AG09319 (cell line): ENCODE data around the gene BCKDHA.

Source experiments
- DNase-seq: peaks from one replicate; pipeline ENCODE4 v3.0.0-alpha.2; 2010; ENCODE audit warnings: low read depth; ENCODE audit errors: extremely low read depth
- TF ChIP-seq, protein P1 (sequence below): IDR thresholded peaks from 2 replicates; pipeline ENCODE4 v1.5.1; 2011; ENCODE audit warnings: low read depth, mild to moderate bottlenecking, inconsistent platforms, low read length, moderate library complexity

The BCKDHA gene

DNA sequence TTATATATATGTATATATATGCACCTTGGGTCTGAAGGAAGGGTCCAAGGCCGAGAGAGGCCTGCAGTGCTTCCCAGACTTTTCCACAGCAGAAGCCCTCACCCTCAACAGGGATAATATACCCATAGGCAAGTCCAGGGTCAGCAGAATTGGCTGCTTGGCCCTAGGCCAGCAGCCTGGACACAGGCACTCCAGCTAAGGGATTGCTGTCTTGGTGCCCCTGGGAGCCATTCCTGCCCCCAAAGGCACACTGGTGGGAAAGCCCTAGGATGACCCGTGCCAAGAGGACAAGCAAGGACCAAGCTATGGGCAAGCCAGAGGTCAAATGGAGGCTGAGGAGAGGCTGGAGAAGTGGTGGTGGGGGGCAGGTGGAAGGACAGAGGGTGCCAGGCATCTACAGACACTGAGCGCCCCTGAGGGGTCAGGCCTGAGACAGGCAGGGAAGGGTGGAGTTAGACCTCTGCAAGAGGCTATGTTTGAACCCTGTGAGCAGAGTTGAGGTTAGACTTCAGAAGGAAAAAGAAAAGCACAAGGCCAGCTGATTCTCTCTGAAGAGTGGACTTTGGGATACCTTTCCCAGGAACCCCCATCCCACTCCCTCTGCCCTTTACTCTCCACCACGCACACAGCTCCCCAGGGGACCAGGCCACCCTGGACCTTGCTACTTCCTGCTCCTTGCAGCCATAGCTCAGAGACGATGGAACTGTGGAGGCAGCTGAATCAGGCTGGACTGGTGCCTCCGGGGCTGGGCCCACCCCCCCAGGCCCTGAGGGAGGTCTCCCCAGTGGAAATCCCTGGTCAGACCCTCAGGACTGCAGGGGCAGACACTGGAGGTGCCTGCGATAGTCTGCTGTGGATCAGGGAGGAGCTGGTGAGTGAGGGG, 45.1 kb downstream of the BCKDHA start, which contains the start of gene ERICH4:
Gene ERICH4, plus strand, starts transcription at position 684 of the 883 bp plus-strand sequence. Its CDS starts 14 bp downstream, at position 698.
- TF ChIP-seq, protein P1, sequence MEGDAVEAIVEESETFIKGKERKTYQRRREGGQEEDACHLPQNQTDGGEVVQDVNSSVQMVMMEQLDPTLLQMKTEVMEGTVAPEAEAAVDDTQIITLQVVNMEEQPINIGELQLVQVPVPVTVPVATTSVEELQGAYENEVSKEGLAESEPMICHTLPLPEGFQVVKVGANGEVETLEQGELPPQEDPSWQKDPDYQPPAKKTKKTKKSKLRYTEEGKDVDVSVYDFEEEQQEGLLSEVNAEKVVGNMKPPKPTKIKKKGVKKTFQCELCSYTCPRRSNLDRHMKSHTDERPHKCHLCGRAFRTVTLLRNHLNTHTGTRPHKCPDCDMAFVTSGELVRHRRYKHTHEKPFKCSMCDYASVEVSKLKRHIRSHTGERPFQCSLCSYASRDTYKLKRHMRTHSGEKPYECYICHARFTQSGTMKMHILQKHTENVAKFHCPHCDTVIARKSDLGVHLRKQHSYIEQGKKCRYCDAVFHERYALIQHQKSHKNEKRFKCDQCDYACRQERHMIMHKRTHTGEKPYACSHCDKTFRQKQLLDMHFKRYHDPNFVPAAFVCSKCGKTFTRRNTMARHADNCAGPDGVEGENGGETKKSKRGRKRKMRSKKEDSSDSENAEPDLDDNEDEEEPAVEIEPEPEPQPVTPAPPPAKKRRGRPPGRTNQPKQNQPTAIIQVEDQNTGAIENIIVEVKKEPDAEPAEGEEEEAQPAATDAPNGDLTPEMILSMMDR = no peak
- no peak for DNase-seq

DNA sequence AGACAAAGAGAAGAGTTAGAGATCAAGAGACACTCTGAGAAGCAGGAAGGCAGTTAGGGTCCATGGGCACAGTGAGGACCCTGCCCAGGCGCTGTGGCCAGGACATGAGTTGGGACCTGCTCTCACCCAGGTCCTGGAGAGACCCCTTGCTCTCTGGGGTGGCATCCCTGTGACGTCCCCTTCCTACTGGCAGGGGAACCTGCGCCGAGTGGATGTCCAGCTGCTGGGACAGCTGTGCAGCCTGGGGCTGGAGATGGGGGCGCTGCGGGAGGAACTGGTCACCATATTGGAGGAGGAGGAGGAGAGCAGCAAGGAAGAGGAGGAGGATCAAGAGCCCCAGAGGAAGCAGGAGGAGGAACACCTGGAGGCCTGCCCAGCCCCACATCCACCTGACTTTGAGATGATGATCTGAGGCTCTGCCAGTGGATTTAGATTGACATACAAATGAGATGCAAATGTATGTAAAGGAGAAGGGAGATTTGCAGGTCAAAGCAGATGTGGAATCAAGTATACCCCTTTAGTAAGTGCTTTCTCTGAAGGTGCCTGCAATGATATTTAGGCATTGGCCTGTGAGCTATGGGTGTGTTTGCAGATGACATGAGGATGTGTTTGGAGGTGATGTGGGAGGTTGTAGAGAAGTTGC, 46.3 kb downstream of the BCKDHA start:
- no peak for DNase-seq

DNA sequence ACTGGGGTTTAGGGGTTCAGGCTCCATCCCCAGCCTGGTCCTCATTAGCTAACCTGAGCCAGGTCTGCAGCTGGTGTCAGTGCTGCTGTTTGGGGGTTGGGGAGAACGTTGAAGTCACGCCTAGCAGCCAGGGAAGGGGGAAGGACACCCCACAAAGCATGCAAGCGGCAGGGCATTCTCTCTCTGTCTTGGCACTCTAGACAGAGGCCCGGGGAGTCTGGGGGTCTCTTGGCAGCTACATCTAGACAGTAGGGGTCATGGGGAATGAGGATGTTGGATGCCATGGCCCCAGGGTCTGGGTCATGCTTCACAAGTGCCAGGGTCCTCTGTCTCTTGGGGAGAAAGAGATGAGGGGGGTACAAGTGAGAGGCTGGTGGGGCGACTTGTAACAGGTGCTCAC, 48.0 kb downstream of the BCKDHA start:
- no peak for DNase-seq
- TF ChIP-seq, protein P1 = no peak

More for the DNA sequence above, 46.3 kb downstream of the BCKDHA start:
- TF ChIP-seq, protein P1 = no peak

DNA sequence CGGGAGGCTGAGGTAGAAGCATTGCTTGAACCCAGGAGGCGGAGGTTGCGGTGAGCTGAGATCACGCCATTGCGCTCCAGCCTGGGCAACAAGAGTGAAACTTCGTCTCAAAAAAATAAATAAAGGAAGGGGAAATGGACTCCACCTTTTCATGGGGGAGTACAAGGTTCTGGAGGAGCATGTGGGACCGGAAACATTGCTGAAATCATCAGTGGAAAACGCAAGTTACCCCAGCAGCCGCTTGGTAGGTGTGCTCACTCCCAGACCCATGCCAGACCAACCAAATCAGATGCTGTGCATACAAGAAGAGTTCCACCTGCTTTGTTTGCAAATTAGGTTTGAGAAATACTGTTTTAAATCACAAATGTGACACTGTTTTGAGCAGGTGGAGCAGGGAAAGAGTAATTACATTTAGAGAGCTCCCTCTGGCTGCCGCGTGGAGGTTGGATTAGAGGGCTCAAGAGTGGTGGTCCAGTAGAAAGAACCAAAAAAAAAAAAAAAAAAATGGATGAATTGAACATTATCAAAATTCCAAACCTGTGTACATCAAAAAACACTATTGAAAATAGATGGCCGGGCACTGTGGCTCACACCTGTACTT, 50.2 kb downstream of the BCKDHA start:
- TF ChIP-seq, protein P1 = no peak
- DNase-seq = no peak

DNA sequence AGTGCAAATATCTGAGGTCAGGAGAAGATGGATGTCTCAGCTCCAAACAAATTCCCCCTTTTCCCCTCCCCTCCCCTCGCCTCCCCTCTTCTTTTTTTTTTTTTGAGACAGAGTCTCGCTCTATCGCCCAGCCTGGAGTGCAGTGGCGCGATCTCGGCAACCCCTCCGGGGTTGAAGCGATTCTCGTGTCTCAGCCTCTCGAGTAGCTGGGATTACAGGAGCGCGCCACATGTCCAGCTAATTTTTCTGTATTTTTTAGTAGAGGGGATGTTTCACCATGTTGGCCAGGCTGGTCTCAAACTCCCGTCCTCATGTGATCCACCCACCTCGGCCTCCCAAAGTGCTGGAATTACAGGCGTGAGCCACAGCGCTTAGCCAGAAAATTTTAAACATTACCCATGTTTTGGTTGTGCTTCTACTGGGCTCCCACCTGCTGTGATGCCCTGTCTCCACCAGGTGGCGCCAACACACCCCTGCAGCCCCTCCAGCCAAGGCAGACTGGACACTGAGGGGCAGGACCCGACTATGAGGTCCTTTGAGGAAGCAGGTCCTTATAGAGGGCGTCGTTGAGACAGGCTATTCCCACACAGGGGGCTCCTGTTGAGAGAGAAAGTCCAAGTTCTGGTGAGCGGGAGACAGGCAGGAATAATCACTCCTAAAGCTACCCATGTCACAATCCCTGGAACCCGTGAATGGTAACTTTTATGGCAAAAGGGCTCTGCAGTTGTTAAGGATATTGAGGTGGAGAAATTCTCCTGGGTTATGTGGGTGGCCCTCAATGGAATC, 51.7 kb downstream of the BCKDHA start:
- DNase-seq = peak; percentile 32
- TF ChIP-seq, protein P1 = peak; percentile 98

DNA sequence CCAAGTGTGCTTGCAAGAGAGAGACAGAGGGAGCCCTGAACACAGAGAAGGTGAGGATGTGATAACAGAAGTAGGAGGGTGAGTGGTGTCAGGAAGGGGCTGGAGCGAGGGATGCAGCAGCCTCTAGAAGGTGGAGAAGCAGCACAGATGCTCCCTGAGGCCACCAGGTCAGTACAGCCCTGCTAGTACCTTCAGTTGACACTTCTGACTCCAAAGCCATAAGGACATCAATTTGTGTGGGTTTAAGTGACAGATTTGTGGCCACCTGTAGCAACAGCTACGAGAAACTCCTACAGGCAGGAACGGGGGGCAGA, 52.2 kb downstream of the BCKDHA start:
- DNase-seq = no peak
- TF ChIP-seq, protein P1 = no peak
